Small intestine (tissue), 7 donors: ENCODE results near the gene MAST4. TPM values are rescaled to one million over a fixed set of nuclear protein-coding genes. Genes with fewer than 3 reads are reported as not detected.
A peak's percentile ranks its signal among the peaks of the same experiment; 100 is the strongest.

Source experiments
- DNase-seq, 2 donors: peaks; one replicate each; pipeline versions ENCODE4 v3.0.0 to v3.0.0-alpha.2; 2013
- FAIRE-seq: peaks from 2 replicates; lab custom pipeline; 2012; peaks lifted over from hg19 to GRCh38; lab: Jason Lieb, UNC
- H3K27ac ChIP-seq, 3 donors: one replicate each; pipeline ENCODE4 v1.5.1; 2013; ENCODE audit warnings: low read length in 2 of 3, mild to moderate bottlenecking in 2 of 3, control low read depth in 1 of 3, inconsistent platforms in 1 of 3, low read depth in 1 of 3, moderate library complexity in 1 of 3
- H3K27me3 ChIP-seq, 3 donors: one replicate each; pipeline ENCODE4 v1.6.1; 2013; ENCODE audit warnings: low read length in 3 of 3, inconsistent platforms in 1 of 3; ENCODE audit not compliant: control insufficient read depth in 3 of 3, insufficient read depth in 3 of 3
- H3K36me3 ChIP-seq, 3 donors: one replicate each; pipeline ENCODE4 v1.6.1; 2013; ENCODE audit warnings: low read length in 3 of 3, inconsistent platforms in 1 of 3, low read depth in 1 of 3, mild to moderate bottlenecking in 1 of 3, moderate library complexity in 1 of 3; ENCODE audit not compliant: control insufficient read depth in 3 of 3, insufficient read depth in 2 of 3
- H3K4me1 ChIP-seq, 3 donors: one replicate each; pipeline ENCODE4 v1.6.1; 2013; ENCODE audit warnings: low read length in 2 of 3, inconsistent platforms in 1 of 3, low read depth in 1 of 3, mild to moderate bottlenecking in 1 of 3, moderate library complexity in 1 of 3; ENCODE audit not compliant: control insufficient read depth in 3 of 3, insufficient read depth in 2 of 3
- H3K4me3 ChIP-seq, 3 donors: one replicate each; pipeline ENCODE4 v1.5.1; 2013; ENCODE audit warnings: low read length in 3 of 3, control low read depth in 1 of 3, inconsistent platforms in 1 of 3, low read depth in 1 of 3, mild to moderate bottlenecking in 1 of 3, moderate library complexity in 1 of 3
- H3K9me3 ChIP-seq, 2 donors: one replicate each; pipeline ENCODE4 v1.6.1; 2013; ENCODE audit warnings: low read depth in 1 of 2, low read length in 1 of 2; ENCODE audit not compliant: control insufficient read depth in 2 of 2, insufficient read depth in 1 of 2
- WGBS, 3 donors: extraction: QIAGEN DNeasy Blood & Tissue Kit; methylation state at CpG; one replicate each; pipeline ENCODE4 v1.1.7; 2013; 5-methylcytosine and 5-hydroxymethylcytosine counted together
- polyA plus RNA-seq, 4 donors: library from polyadenylated mRNA; stranded (reverse) in 3 of 4; unstranded in 1 of 4; fragments of 200-250 nt in 3 of 4; fragments of 120-200 nt in 1 of 4; gene quantifications; one replicate each; pipeline versions ENCODE4 v1.2.1 to v1.2.3, GENCODE V29; 2013
- donor health status: healthy with polysubstance abuse.
- donor health status: control.
- donor health status: control.
- donor health status: Bipolar disorder and iron deficiency.
- donor health status: healthy.

Gene MAST4
- polyA plus RNA-seq, 4 donors: 3.0 to 16.4 (median 4.5) TPM

DNA sequence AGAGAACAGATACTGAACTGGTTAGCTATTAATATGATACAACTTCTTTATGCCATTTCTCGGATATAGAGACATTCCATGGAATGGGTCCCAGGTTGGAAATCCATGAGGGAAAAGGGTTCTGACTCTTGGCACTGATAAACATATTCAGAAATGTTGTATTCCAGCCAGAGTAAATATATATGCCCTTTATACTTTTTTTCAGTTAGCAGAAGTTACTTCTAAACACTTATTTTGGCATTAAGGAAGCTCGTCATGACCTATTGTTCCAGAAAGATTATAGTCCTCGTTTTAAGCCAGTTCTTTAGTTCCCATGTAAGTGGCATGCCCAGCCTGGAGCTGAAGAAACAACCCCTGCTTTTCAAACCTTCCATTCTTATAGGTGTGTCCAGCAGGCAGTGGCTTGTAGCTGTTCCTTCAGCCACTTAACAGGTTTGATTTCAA lies 418.8 kb downstream of the MAST4 start:
- FAIRE-seq: no peak
- Histone ChIP-seq H3K4me3 (peak overlapping the region in 1 of 3 donors; percentile 10), H3K36me3 (peaks cover 0 to 3% (median 1%) of the 10 kb centered on the region in 3 donors)

DNA sequence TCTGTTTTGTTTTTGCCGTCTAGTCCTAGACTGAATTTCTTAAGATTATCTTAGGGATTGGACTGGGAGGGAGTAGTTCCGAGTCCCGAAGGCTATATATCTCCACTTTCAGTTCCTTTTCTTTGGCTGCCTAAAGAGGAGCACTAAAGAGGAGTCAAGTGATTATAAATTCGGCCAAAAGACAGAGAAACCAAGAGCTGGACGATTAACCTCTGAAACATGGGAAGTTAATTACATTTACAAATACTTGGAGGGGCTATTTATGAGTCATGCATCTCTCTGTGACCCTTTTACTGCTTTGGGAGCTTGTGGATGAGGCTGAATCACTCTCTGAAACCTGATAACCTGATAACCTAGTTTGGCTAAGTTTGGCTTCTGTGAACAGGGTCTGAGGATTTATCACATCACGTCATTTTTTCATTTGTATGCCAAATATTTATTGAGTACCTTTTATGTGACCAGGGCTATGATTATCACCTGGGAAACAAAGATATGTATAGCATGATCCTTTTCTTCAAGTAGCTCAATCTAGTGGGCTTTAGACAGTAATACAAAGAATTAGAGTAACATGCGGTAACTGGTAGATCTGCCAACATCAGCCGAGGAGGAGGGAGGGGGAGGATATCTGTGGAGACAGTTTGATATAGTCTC lies 419.5 kb downstream of the MAST4 start:
- Histone ChIP-seq H3K36me3 (peaks cover 0 to 3% (median 1%) of the 10 kb centered on the region in 3 donors), H3K4me3 (peak overlapping the region in 2 of 3 donors; percentile 8 to 10), H3K27ac (peak overlapping the region; percentile 44 to 70 (median 66)), H3K9me3 (no peaks in the 10 kb centered on the region), H3K27me3 (no peaks in the 10 kb centered on the region), H3K4me1 (peaks cover 3 to 18% (median 4%) of the 10 kb centered on the region in 3 donors)
- FAIRE-seq: no peak
- 9 to 28% (median 20%) methylated on average over 8 of the region's 8 CpGs for WGBS, 3 donors
- DNase-seq: peak; percentile 42 to 43

More for the DNA sequence above, 418.8 kb downstream of the MAST4 start:
- no peaks in the 10 kb centered on the region for H3K9me3 ChIP-seq
- H3K27ac ChIP-seq: peak overlapping the region in 2 of 3 donors; percentile 39 to 66
- H3K27me3 ChIP-seq: no peaks in the 10 kb centered on the region
- no peak for DNase-seq
- WGBS, 3 donors: 11 to 31% (median 21%) methylated on average over 3 of the region's 3 CpGs
- H3K4me1 ChIP-seq: peaks cover 3 to 21% (median 4%) of the 10 kb centered on the region in 3 donors

DNA sequence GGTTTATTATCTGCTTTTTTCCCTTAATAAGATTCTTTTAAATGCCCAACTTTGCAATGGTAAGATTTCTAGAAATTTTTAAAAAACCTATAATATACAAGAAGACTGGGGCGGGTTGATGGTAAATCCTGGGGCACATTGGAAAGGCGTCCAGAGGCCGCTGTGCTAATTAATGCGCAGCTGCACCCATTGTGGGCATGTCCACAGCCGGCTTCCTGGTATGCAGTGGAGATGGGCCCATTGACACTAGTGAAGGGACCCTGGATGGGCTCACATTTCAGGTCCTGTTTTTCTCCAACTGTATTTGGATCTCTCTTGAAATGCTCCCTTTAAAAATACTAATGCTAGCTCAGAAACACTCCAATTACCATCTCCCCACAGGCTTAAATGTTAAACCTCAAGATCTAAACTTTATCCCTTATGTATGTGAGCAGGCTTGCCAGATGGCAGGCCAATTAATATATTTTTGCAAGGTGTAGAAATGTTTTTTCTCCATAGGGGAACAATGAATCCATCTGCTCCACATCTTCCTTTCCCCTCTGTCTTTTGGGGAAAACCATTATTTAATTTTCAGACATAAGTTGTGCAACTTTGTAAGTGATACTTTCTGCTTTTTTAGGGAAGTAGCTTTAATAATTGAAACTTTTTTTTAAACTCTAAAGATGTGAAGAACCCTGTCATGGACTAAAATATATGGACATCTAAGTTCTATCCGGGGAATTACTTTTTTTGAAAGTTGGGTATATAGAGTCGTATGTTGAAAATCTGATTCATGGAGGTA lies 423.1 kb downstream of the MAST4 start:
- H3K36me3 ChIP-seq: peaks cover 0 to 3% (median 0%) of the 10 kb centered on the region in 3 donors
- FAIRE-seq (no peak), DNase-seq (no peak)
- H3K4me1 ChIP-seq: peaks cover 0 to 5% (median 3%) of the 10 kb centered on the region in 3 donors
- no peaks in the 10 kb centered on the region for H3K9me3 ChIP-seq
- H3K27ac ChIP-seq: no peak overlapping the region
- WGBS, 3 donors: 94 to 96% (median 95%) methylated on average over 7 of the region's 7 CpGs
- no peak overlapping the region for H3K4me3 ChIP-seq
- no peaks in the 10 kb centered on the region for H3K27me3 ChIP-seq

DNA sequence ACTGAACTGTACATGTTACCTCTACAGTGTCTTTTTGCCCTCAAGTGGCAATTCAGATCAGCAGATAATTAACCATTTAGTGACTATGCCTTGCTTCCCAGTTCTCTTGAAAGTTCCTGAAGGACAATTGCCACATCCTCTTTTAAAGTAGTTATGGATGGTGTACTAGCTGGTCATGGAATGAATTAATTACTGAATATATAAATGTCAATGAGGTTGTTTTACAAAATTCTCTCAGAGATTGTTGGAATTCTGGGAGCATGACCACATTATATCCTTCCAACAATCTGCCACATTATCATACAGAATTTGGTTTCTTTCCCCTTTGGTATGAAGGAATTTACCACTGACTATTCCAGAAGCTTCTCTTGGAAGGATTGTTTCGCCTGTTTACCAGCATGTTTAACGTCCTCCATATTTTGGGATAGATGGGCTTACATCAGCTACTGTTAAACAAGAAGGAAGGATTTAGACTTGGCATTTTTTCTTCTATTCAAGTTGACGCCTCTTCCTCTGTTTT lies 424.0 kb downstream of the MAST4 start:
- no peak overlapping the region for H3K27ac ChIP-seq
- no peaks in the 10 kb centered on the region for H3K27me3 ChIP-seq
- peaks cover 0 to 3% (median 0%) of the 10 kb centered on the region in 3 donors for H3K36me3 ChIP-seq
- H3K4me3 ChIP-seq: no peak overlapping the region
- DNase-seq (no peak), FAIRE-seq (no peak)
- WGBS, 3 donors: 90 to 93% (median 92%) methylated on average over 3 of the region's 3 CpGs
- peaks cover 0 to 5% (median under 1%) of the 10 kb centered on the region in 3 donors for H3K4me1 ChIP-seq
- no peaks in the 10 kb centered on the region for H3K9me3 ChIP-seq

DNA sequence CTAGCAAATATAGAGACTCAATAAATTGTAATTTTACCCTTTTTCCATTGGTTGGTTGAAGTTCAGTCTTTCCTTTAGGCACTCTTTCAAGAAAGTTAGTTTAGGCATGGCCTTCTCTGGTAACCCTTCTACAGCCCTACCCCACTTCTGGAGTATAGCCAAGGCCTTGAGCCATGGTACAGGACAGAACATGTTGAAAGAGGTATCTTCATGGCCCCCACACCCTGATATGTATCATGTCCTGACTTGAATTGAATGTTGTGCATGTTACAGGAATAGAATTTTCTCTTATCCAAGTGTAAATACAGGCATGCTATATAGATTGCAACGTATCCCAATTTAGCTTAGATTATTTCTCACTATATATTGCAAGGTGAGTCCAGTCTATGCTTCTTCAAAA lies 424.8 kb downstream of the MAST4 start:
- Histone ChIP-seq H3K36me3 (peaks cover 0 to 3% (median 0%) of the 10 kb centered on the region in 3 donors), H3K27me3 (no peaks in the 10 kb centered on the region), H3K27ac (no peak overlapping the region), H3K4me1 (peaks cover 0 to 4% (median 2%) of the 10 kb centered on the region in 3 donors), H3K4me3 (no peak overlapping the region), H3K9me3 (no peaks in the 10 kb centered on the region)
- DNase-seq (no peak), FAIRE-seq (no peak)
- 79 to 86% (median 81%) methylated on average over 1 of the region's 1 CpG for WGBS, 3 donors

DNA sequence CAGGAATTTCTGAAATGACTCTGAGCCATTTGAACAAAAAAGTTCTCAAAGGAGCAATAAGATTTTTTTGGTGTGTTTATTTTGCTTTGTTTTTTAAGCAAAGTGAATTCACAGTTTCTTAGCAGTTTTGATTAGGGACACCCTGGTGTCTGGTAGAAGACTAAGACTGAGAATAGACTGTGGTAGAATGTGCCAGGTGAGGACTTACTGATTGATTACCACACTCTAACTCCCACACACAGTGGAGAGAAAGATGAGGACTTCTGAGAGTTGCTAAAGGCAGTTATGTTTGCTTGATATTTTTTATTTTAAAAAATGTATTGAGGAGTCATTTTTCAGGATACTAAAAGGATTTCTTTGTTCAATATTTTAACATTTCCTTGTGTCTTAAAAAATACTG lies 425.3 kb downstream of the MAST4 start:
- Histone ChIP-seq H3K36me3 (peaks cover 0 to 3% (median 0%) of the 10 kb centered on the region in 3 donors), H3K9me3 (no peaks in the 10 kb centered on the region), H3K4me1 (peaks cover 0 to 8% (median 4%) of the 10 kb centered on the region in 3 donors), H3K27me3 (no peaks in the 10 kb centered on the region), H3K4me3 (no peak overlapping the region), H3K27ac (no peak overlapping the region)
- no peak for DNase-seq
- FAIRE-seq: no peak

DNA sequence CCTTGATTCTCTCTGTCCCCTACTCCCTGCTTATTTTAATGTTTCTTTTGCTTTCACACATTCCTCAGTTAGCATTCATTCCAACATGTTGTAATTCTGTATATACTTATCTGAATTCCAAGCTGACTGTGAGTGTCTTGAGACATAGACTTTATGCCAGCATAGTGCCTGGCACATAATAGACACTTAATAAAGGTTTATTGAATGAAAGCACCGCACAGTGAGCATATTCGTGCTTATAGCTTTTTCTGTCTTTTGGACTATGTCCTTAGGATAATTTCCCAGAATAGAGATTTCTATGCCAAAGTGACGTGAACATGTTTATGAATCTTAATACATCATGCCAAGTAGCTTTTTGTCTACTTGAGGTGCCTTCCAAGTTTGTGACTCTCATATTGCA lies 425.8 kb downstream of the MAST4 start:
- Histone ChIP-seq H3K27ac (no peak overlapping the region), H3K4me3 (no peak overlapping the region), H3K36me3 (peaks cover 0 to 3% (median 0%) of the 10 kb centered on the region in 3 donors), H3K4me1 (peaks cover 0 to 10% (median 4%) of the 10 kb centered on the region in 3 donors), H3K9me3 (no peaks in the 10 kb centered on the region), H3K27me3 (no peaks in the 10 kb centered on the region)
- DNase-seq (no peak), FAIRE-seq (no peak)
- 75 to 92% (median 89%) methylated on average over 3 of the region's 3 CpGs for WGBS, 3 donors

DNA sequence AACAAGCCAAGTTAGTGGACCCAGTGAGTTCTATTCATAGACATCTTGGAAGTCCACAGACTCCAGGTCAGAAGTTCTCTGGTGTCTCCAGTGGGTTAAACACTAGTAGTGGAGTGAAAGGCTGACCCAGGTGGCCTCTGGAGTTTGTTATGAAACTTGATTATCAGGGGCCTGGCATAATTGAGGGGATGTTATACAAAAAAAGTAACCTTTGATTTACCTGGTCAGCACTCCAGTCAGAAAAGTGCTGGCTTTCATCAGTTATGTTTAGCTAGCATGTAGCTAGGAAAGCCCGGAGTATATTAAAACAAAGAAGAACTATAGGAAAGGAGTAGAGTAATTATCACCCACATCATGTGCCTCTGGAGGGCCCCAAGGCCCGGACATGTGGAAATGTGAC lies 429.3 kb downstream of the MAST4 start:
- no peak for FAIRE-seq
- H3K27ac ChIP-seq: peak overlapping the region in 1 of 3 donors; percentile 18
- DNase-seq: no peak
- H3K4me1 ChIP-seq: peaks cover 3 to 29% (median 8%) of the 10 kb centered on the region in 3 donors
- no peaks in the 10 kb centered on the region for H3K9me3 ChIP-seq
- WGBS, 3 donors: 55 to 80% (median 75%) methylated on average over 2 of the region's 2 CpGs
- no peaks in the 10 kb centered on the region for H3K36me3 ChIP-seq
- H3K4me3 ChIP-seq: no peak overlapping the region
- H3K27me3 ChIP-seq: no peaks in the 10 kb centered on the region
